ENCODE measurements around the gene INTS15.

DNA sequence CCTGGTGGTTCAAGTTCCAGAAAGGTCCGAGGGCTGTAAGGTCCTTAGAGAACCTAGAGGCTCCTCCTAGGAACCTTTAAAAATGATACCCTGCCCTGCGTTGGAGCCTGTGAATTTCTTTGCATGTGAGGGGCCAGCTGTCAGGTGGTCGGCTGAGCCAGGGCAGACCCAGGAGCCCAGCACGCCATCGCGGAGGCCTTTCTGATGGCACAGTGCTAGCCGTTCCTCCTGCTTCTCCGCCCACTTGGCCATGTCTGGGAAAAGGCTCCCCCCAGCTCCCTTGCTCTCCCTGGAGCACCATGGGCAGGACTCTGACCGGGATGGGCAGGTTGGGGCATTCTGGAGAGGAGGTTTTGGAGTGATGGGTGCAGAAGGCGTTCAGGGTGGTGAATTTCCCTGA is 54.9 kb downstream of the INTS15 start:
- TF ChIP-seq, protein P1, sequence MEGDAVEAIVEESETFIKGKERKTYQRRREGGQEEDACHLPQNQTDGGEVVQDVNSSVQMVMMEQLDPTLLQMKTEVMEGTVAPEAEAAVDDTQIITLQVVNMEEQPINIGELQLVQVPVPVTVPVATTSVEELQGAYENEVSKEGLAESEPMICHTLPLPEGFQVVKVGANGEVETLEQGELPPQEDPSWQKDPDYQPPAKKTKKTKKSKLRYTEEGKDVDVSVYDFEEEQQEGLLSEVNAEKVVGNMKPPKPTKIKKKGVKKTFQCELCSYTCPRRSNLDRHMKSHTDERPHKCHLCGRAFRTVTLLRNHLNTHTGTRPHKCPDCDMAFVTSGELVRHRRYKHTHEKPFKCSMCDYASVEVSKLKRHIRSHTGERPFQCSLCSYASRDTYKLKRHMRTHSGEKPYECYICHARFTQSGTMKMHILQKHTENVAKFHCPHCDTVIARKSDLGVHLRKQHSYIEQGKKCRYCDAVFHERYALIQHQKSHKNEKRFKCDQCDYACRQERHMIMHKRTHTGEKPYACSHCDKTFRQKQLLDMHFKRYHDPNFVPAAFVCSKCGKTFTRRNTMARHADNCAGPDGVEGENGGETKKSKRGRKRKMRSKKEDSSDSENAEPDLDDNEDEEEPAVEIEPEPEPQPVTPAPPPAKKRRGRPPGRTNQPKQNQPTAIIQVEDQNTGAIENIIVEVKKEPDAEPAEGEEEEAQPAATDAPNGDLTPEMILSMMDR (IDR thresholded peaks at IDR 0.05): no peak
- TF ChIP-seq POLR2A (IDR thresholded peaks at IDR 0.05): no peak
- no peak for TF ChIP-seq EP300 (IDR thresholded peaks at IDR 0.05)

All from tibial nerve (tissue), 4 donors.